GM23338 (cell line): ENCODE data around the gene HINT2. TPM values are rescaled to one million over a fixed set of nuclear protein-coding genes. Genes with fewer than 3 reads are reported as not detected.

Source experiments
- ATAC-seq: fragments of 200-7000 bp; cut with Tn5 transposase; 3 replicates; pipeline ENCODE4 v1.9.1; 2020
- DNase-seq: peaks from one replicate; pipeline ENCODE4 v3.0.0-alpha.2; 2015; ENCODE audit warnings: low spot score
- H2AFZ ChIP-seq: fragments of 200-600 bp; sonication (generic); 2 replicates; pipeline ENCODE4 v1.8.0; 2016; ENCODE audit warnings: antibody characterized with exemption, mild to moderate bottlenecking, moderate library complexity
- H3F3A ChIP-seq: fragments of 200-600 bp; sonication (generic); replicated peaks from 2 replicates; pipeline ENCODE4 v1.8.0; 2017; ENCODE audit warnings: antibody characterized with exemption, mixed run types, low read depth
- H3K27ac ChIP-seq: fragments of 200-600 bp; sonication (generic); 2 replicates; pipeline ENCODE4 v1.6.1; 2016; ENCODE audit warnings: low read depth
- H3K27me3 ChIP-seq: fragments of 200-600 bp; sonication (generic); 2 replicates; pipeline ENCODE4 v1.8.0; 2016; ENCODE audit warnings: mild to moderate bottlenecking, mixed run types, moderate library complexity; ENCODE audit not compliant: insufficient read depth
- H3K36me3 ChIP-seq: fragments of 200-600 bp; sonication (generic); 2 replicates; pipeline ENCODE4 v1.8.0; 2016; ENCODE audit warnings: mild to moderate bottlenecking; ENCODE audit not compliant: insufficient read depth
- H3K4me1 ChIP-seq: fragments of 200-600 bp; sonication (generic); 2 replicates; pipeline ENCODE4 v1.8.0; 2016; ENCODE audit warnings: mild to moderate bottlenecking, moderate library complexity; ENCODE audit not compliant: insufficient read depth
- H3K4me2 ChIP-seq: fragments of 200-600 bp; sonication (generic); 2 replicates; pipeline ENCODE4 v1.7.1; 2017; ENCODE audit warnings: mixed run types
- H3K4me3 ChIP-seq: fragments of 200-600 bp; sonication (generic); 2 replicates; pipeline ENCODE4 v1.6.1; 2016; ENCODE audit warnings: mixed run types
- H3K79me2 ChIP-seq: fragments of 200-600 bp; sonication (generic); replicated peaks from 2 replicates; pipeline ENCODE4 v1.8.0; 2017; ENCODE audit warnings: mild to moderate bottlenecking; ENCODE audit not compliant: insufficient read depth
- H3K9me2 ChIP-seq: fragments of 200-600 bp; sonication (generic); 2 replicates; pipeline ENCODE4 v1.8.0; 2017; ENCODE audit not compliant: insufficient read depth
- H4K20me1 ChIP-seq: fragments of 200-600 bp; sonication (generic); replicated peaks from 2 replicates; pipeline ENCODE4 v1.8.0; 2017; ENCODE audit warnings: mild to moderate bottlenecking; ENCODE audit not compliant: insufficient read depth
- H3K27ac Mint-ChIP-seq: 2 replicates; pipeline ENCODE4 v1.8.0; 2020; ENCODE audit warnings: inconsistent platforms, mild to moderate bottlenecking, moderate library complexity, mixed read lengths
- H3K27me3 Mint-ChIP-seq: 3 replicates; pipeline ENCODE4 v1.8.0; 2022; ENCODE audit warnings: low read depth, mild to moderate bottlenecking, moderate library complexity, mixed read lengths, inconsistent platforms; ENCODE audit not compliant: insufficient read depth, poor library complexity
- H3K36me3 Mint-ChIP-seq: 3 replicates; pipeline ENCODE4 v1.8.0; 2021; ENCODE audit warnings: low read depth, mild to moderate bottlenecking, inconsistent platforms, moderate library complexity, mixed read lengths
- H3K4me1 Mint-ChIP-seq: 3 replicates; pipeline ENCODE4 v1.8.0; 2020; ENCODE audit warnings: mild to moderate bottlenecking, inconsistent platforms, mixed read lengths
- H3K4me3 Mint-ChIP-seq: 3 replicates; pipeline ENCODE4 v1.8.0; 2021; ENCODE audit warnings: moderate library complexity, mild to moderate bottlenecking, inconsistent platforms, mixed read lengths
- H3K9me3 Mint-ChIP-seq: 3 replicates; pipeline ENCODE4 v1.8.0; 2020; ENCODE audit warnings: moderate library complexity, mild to moderate bottlenecking, inconsistent platforms, mixed read lengths
- CREB1 ChIP-seq: fragments of 250-450 bp; sonication (Bioruptor Pico); IDR thresholded peaks from 2 replicates; pipeline ENCODE4 v1.5.0; 2020; ENCODE audit warnings: low read depth, mild to moderate bottlenecking, moderate library complexity
- NANOG ChIP-seq: IDR thresholded peaks from 2 replicates; pipeline ENCODE4 v1.6.1; 2016; ENCODE audit warnings: antibody characterized with exemption, borderline replicate concordance
- REST ChIP-seq: IDR thresholded peaks from one replicate; pipeline ENCODE4 v1.6.1; 2018; ENCODE audit warnings: antibody characterized with exemption; ENCODE audit not compliant: unreplicated experiment
- STAT1 ChIP-seq: IDR thresholded peaks from one replicate; pipeline ENCODE4 v1.6.1; 2016; ENCODE audit warnings: antibody characterized with exemption; ENCODE audit not compliant: unreplicated experiment
- ZNF462 ChIP-seq: fragments of 250-450 bp; sonication (Bioruptor Pico); IDR thresholded peaks from 2 replicates; pipeline ENCODE4 v1.5.0; 2020; ENCODE audit warnings: mild to moderate bottlenecking, moderate library complexity
- polyA plus RNA-seq: library from polyadenylated mRNA; unstranded; fragments of >200 nt; fragmentation: Nextera tagmentation; extraction: Ambion mirVana; gene quantifications from 2 replicates; pipeline ENCODE4 v1.2.1, GENCODE V29; 2016
- total RNA-seq: library from RNA; depleted of rRNA; stranded (reverse); fragments of >200 nt; shearing (Covaris generic); gene quantifications from 2 replicates; pipeline ENCODE4 v1.2.3, GENCODE V29; 2014

Gene HINT2
- total and polyA plus RNA-seq, 2 experiments from 2014 or later: 20.9 to 69.9 TPM

- no peak for TF ChIP-seq REST
Measured at GRCh38 chr9:35774907-35775635, 39.8 kb downstream of the HINT2 start (continued).

- H3K79me2 ChIP-seq: no peaks in the 10 kb centered on the region; the same call in 1 of the 2 replicates
Measured at GRCh38 chr9:35771943-35772342, 42.9 kb downstream of the HINT2 start.

More at GRCh38 chr9:35771943-35772342, 42.9 kb downstream of the HINT2 start:
- H3K4me3 Mint-ChIP-seq: no peak overlapping the region
- no peak overlapping the region for H2AFZ ChIP-seq
- H3K4me1 Mint-ChIP-seq: peaks cover 16% of the 10 kb centered on the region
- H3K27me3 Mint-ChIP-seq: no peaks in the 10 kb centered on the region
- H3K27me3 ChIP-seq: no peaks in the 10 kb centered on the region
- DNase-seq (no peak), ATAC-seq (no peak)
- H4K20me1 ChIP-seq: peaks cover 3% of the 10 kb centered on the region; the same call in 1 of the 2 replicates
- TF ChIP-seq STAT1 (no peak), NANOG (no peak), ZNF462 (no peak), CREB1 (no peak)
- no peak overlapping the region for H3K4me2 ChIP-seq
- H3K9me2 ChIP-seq: no peaks in the 10 kb centered on the region
- H3K36me3 Mint-ChIP-seq: no peaks in the 10 kb centered on the region
- no peak overlapping the region for H3K4me3 ChIP-seq
- peaks cover 16% of the 10 kb centered on the region for H3K4me1 ChIP-seq
- H3K27ac Mint-ChIP-seq: no peak overlapping the region
- no peak overlapping the region for H3K27ac ChIP-seq
- H3F3A ChIP-seq: 0 out of 2 replicates have a peak, but pooled peaks cover 4% of the 10 kb centered on the region
- H3K36me3 ChIP-seq: no peaks in the 10 kb centered on the region
- H3K9me3 Mint-ChIP-seq: no peaks in the 10 kb centered on the region
